CD1c-positive myeloid dendritic cell (primary cell): Measurements from ENCODE around the gene DHRS7B.
"Not testable (repeated sequence)": the region's sequence is repeated elsewhere in the genome, so short reads cannot be mapped to it uniquely, and the experiment has no call there.

Experiments used
- DNase-seq: peaks from one replicate; pipeline ENCODE4 v3.0.0-alpha.2; 2016; ENCODE audit errors: extremely low spot score

DHRS7B gene

GRCh38 chr17:21108651-21109050 lies 18.1 kb upstream of the DHRS7B start:
- no peak for DNase-seq

GRCh38 chr17:21113049-21113690 lies 13.6 kb upstream of the DHRS7B start:
- DNase-seq: peak; percentile 57

- DNase-seq: peak; percentile 32
These were observed 13.0 kb upstream of the DHRS7B start for GRCh38 chr17:21113716-21114115.

GRCh38 chr17:21114791-21115190 lies 12.0 kb upstream of the DHRS7B start:
- DNase-seq: peak; percentile 36

GRCh38 chr17:21119247-21119918 lies 7.4 kb upstream of the DHRS7B start:
- DNase-seq: peak; percentile 74

- DNase-seq: no peak
These were observed 6.9 kb upstream of the DHRS7B start for GRCh38 chr17:21119919-21120249.

- DNase-seq: no peak
These were observed 2.7 kb upstream of the DHRS7B start for GRCh38 chr17:21124086-21124485.

GRCh38 chr17:21124517-21124916 lies 2.2 kb upstream of the DHRS7B start:
- not testable (repeated sequence) for DNase-seq

- DNase-seq: peak; percentile 49
These were observed 902 bp upstream of the DHRS7B start for GRCh38 chr17:21125862-21126261.

GRCh38 chr17:21127509-21128077 lies 829 bp downstream of the DHRS7B start:
- DNase-seq: no peak

GRCh38 chr17:21129023-21129681 lies 2.4 kb downstream of the DHRS7B start:
- no peak for DNase-seq

GRCh38 chr17:21131137-21131536 lies 4.4 kb downstream of the DHRS7B start:
- peak; percentile 75 for DNase-seq

GRCh38 chr17:21132428-21132827 lies 5.7 kb downstream of the DHRS7B start:
- DNase-seq: peak; percentile 50

- no peak for DNase-seq
These were observed 7.8 kb downstream of the DHRS7B start for GRCh38 chr17:21134559-21134958.

- DNase-seq: no peak
These were observed 14.1 kb downstream of the DHRS7B start for GRCh38 chr17:21140911-21141310.

GRCh38 chr17:21141331-21141730 lies 14.6 kb downstream of the DHRS7B start:
- no peak for DNase-seq

GRCh38 chr17:21142065-21142464 lies 15.3 kb downstream of the DHRS7B start:
- DNase-seq: not testable (repeated sequence)

GRCh38 chr17:21143695-21144094 lies 16.9 kb downstream of the DHRS7B start:
- DNase-seq: no peak

- DNase-seq: not testable (repeated sequence)
These were observed 17.5 kb downstream of the DHRS7B start for GRCh38 chr17:21144299-21144698.

- DNase-seq: no peak
These were observed 19.7 kb downstream of the DHRS7B start for GRCh38 chr17:21146362-21147015.

GRCh38 chr17:21149621-21150020 lies 22.9 kb downstream of the DHRS7B start:
- no peak for DNase-seq

- no peak for DNase-seq
These were observed 26.0 kb downstream of the DHRS7B start for GRCh38 chr17:21152731-21153130.
